Neural crest cell (in vitro differentiated cells): ENCODE data around the gene AFAP1L1. TPM values are rescaled to one million over a fixed set of nuclear protein-coding genes. Genes with fewer than 3 reads are reported as not detected.

Source experiments
- DNase-seq: peaks from one replicate; pipeline ENCODE4 v3.0.0; 2021; ENCODE audit warnings: low read depth, mixed read lengths, low spot score
- H3K27ac Mint-ChIP-seq: one replicate; pipeline ENCODE4 v1.8.0; 2021; ENCODE audit warnings: mild to moderate bottlenecking, mixed read lengths; ENCODE audit not compliant: unreplicated experiment
- H3K27me3 Mint-ChIP-seq: 2 replicates; pipeline ENCODE4 v1.8.0; 2021; ENCODE audit warnings: low read depth, mild to moderate bottlenecking, mixed read lengths
- H3K36me3 Mint-ChIP-seq: 2 replicates; pipeline ENCODE4 v1.8.0; 2021; ENCODE audit warnings: low read depth, mild to moderate bottlenecking, mixed read lengths
- H3K4me1 Mint-ChIP-seq: 2 replicates; pipeline ENCODE4 v1.8.0; 2021; ENCODE audit warnings: mixed read lengths
- H3K4me3 Mint-ChIP-seq: one replicate; pipeline ENCODE4 v1.8.0; 2021; ENCODE audit warnings: mild to moderate bottlenecking, mixed read lengths
- H3K9me3 Mint-ChIP-seq: 2 replicates; pipeline ENCODE4 v1.8.0; 2021; ENCODE audit warnings: mixed read lengths
- total RNA-seq: library from RNA; stranded (reverse); gene quantifications from 2 replicates; pipeline ENCODE4 v1.2.1, GENCODE V29; 2021
- TF ChIP-seq, protein P1 (sequence below): fragments of 200-600 bp; sonication (generic); conservative IDR thresholded peaks from 2 replicates; pipeline ENCODE4 v1.5.0; 2021; ENCODE audit warnings: antibody characterized with exemption, mild to moderate bottlenecking

The AFAP1L1 gene
- total RNA-seq, 1 donor from 2014 or later = 11.6 TPM

DNA sequence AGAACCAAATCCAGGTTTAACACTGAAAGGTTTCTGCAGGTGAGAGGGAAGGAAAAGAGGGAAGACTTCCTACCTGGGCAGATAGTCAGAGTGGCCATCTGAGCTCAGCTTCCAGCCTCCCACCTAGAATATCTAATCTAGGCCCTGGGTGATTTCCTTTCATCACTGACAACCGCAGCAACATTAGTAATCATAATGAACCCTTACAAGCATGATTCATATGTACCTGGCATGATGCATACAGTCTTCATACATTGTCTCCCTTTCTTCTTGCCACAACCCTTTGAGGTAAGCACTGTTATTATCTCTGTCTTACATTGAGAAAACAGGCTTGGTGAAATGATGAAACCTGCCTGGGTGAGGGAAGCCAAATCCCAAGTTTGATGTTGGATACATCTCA, 13.5 kb downstream of the AFAP1L1 start:
- Mint-ChIP-seq H3K4me3 (no peak overlapping the region), H3K9me3 (no peaks in the 10 kb centered on the region), H3K4me1 (peaks cover 11% of the 10 kb centered on the region), H3K27me3 (no peaks in the 10 kb centered on the region), H3K36me3 (no peaks in the 10 kb centered on the region), H3K27ac (no peak overlapping the region)
- no peak for DNase-seq
- TF ChIP-seq, protein P1, sequence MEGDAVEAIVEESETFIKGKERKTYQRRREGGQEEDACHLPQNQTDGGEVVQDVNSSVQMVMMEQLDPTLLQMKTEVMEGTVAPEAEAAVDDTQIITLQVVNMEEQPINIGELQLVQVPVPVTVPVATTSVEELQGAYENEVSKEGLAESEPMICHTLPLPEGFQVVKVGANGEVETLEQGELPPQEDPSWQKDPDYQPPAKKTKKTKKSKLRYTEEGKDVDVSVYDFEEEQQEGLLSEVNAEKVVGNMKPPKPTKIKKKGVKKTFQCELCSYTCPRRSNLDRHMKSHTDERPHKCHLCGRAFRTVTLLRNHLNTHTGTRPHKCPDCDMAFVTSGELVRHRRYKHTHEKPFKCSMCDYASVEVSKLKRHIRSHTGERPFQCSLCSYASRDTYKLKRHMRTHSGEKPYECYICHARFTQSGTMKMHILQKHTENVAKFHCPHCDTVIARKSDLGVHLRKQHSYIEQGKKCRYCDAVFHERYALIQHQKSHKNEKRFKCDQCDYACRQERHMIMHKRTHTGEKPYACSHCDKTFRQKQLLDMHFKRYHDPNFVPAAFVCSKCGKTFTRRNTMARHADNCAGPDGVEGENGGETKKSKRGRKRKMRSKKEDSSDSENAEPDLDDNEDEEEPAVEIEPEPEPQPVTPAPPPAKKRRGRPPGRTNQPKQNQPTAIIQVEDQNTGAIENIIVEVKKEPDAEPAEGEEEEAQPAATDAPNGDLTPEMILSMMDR = no peak

DNA sequence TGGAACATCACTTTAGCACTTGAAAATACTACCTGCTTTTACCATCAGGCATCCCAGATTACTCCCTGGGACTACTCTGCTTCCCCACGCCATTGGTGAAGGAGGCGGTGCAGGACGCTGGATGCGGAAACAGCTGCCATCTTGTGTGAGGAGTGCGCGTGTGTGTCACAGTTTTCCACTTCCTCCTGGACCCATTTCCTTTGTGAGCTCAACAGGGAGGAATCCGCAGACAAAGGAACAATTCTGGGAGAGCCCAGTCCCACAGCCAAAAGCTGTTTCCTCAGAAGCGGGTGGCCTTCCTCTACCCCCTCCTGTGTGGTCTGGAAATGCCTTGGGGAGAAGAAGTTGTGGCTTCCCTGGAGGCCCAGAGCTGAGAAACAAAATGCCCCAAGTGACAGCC, 16.8 kb downstream of the AFAP1L1 start:
- Mint-ChIP-seq H3K4me1 (peaks cover 11% of the 10 kb centered on the region), H3K4me3 (no peak overlapping the region), H3K27me3 (no peaks in the 10 kb centered on the region), H3K27ac (no peak overlapping the region), H3K9me3 (no peaks in the 10 kb centered on the region), H3K36me3 (no peaks in the 10 kb centered on the region)
- TF ChIP-seq, protein P1 = no peak
- no peak for DNase-seq

DNA sequence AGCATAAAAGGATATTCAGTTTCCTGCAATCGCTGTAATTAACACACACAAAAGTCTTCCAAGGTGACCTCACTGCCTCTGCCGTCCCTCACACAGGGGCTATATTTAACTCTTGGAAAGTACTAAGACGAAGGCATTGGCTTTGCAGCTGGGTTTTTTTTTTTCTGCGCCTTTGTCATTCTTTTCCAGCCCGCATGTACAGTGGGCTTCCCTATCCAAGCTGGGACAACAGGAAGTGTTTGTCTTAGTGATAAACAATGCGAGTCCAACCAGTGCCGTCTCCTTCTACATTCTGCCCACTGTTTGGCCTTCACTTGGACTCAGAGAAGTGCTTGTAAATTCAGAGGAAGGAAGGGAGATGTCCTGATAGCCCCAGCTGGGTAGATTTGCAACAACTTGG, 17.6 kb downstream of the AFAP1L1 start:
- no peak for DNase-seq
- H3K4me1 Mint-ChIP-seq = peaks cover 11% of the 10 kb centered on the region
- no peaks in the 10 kb centered on the region for H3K36me3 Mint-ChIP-seq
- H3K4me3 Mint-ChIP-seq = no peak overlapping the region
- H3K9me3 Mint-ChIP-seq = no peaks in the 10 kb centered on the region
- TF ChIP-seq, protein P1 = no peak
- H3K27me3 Mint-ChIP-seq = no peaks in the 10 kb centered on the region
- H3K27ac Mint-ChIP-seq = peak overlapping the region; percentile 92

DNA sequence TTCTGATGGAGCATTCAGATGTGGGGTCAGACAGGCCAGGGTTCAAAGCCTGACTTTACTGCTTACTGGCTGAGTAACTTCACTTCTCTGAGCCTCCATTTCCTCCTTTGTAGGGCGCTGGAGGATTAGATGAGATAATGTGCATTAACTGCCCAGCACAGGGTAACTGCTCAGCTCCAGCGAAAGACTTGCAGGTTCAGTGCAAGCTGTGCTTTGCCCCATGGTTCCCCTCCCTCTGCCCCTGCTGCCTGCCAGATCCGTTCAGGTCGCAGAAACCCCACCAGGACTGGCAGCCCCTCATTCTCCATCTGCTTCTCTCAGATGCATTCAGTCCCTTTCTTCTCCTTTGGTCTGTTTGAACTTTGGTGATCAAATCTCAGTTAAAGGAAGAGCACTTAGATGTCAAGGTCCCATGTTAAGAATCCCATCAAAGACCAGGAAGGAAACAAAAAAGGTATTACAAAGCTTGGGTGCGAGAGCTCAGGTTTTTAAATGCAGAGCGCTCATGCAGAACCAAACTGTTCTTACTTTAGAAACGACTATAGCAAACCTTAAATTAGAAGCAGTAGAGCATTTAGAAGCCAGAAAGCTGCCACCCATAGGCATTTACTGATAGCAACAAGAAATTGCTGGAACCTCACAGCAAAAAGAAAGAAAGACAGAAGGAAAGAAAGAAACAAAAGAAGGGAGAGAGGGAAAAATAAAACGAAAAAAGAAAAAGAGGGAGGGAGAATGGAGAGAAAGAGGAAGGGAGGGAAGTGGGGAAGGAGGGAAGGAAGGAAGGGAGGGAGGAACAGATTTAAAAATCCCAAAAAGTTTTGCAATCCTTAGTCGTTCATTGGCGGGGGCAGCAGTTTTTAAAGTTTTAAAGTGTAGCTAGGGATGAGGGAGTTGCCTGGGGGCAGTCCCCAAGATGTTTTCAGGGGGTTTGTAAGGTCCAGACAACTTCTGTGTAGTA, 23.5 kb downstream of the AFAP1L1 start:
- DNase-seq = no peak
- H3K4me1 Mint-ChIP-seq = peaks cover 7% of the 10 kb centered on the region

DNA sequence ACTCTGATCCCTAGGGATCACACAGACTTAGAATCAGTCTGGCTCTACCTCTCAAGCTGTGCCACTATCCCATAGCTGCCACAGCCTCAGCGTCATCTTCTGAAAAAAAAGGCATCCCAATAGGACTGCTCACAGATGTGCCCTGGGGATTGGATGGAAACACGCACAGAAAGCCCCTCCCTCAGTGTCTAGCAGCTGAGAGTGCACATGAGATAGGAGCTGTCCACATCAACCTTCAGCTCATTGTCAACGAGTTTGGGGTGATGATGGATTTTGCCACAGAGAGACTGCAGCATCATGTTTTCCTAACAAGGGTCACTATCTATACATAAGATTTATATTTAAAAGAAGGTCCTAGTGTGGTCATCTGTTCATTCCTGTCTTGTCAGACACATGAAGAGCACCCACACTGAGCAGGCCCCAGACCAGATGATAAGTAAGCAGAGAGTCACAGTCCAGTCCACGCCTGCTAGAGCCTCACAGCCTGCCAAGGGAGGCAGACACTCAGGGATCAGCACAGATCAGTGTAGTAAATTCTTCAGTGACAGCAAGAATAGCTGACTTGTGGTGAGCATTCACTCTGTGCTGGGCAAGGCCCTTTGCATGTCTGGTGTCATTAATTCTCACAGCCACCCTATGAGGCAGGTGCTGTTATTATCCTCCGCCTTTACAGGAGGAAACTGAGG, 25.8 kb downstream of the AFAP1L1 start:
- Mint-ChIP-seq H3K27me3 (no peaks in the 10 kb centered on the region), H3K4me3 (no peak overlapping the region), H3K4me1 (peaks cover 7% of the 10 kb centered on the region), H3K27ac (no peak overlapping the region), H3K9me3 (no peaks in the 10 kb centered on the region), H3K36me3 (no peaks in the 10 kb centered on the region)
- TF ChIP-seq, protein P1 = no peak
- DNase-seq = no peak

More for the DNA sequence above, 23.5 kb downstream of the AFAP1L1 start:
- no peak overlapping the region for H3K27ac Mint-ChIP-seq
- H3K27me3 Mint-ChIP-seq = no peaks in the 10 kb centered on the region
- H3K9me3 Mint-ChIP-seq = no peaks in the 10 kb centered on the region
- TF ChIP-seq, protein P1 = no peak
- H3K4me3 Mint-ChIP-seq = no peak overlapping the region
- H3K36me3 Mint-ChIP-seq = no peaks in the 10 kb centered on the region
